Adrenal gland (tissue), 5 donors: ENCODE data around the gene AGPAT3.

Source experiments
- CTCF ChIP-seq, 6 experiments: fragments of 450-650 bp in 4 of 6; fragments of 200-600 bp in 2 of 6; sonication (generic) in 1 of 6; IDR thresholded peaks; 1 replicate in 5 of 6; 2 replicates in 1 of 6; pipeline versions ENCODE4 v1.5.1 to v1.8.0; 2016 to 2021; ENCODE audit warnings: antibody characterized with exemption in 6 of 6, mild to moderate bottlenecking in 2 of 6, moderate library complexity in 1 of 6
- POLR2A ChIP-seq, 2 donors: fragments of 450-650 bp; IDR thresholded peaks; one replicate each; pipeline ENCODE4 v1.6.1; 2017; ENCODE audit warnings: antibody characterized with exemption in 2 of 2, mild to moderate bottlenecking in 2 of 2, moderate library complexity in 1 of 2
- donor health status: DM: no; HTN: no; CAD: no.

GRCh38 chr21:44018127-44018526, 153.1 kb downstream of the AGPAT3 start:
- TF ChIP-seq CTCF (IDR thresholded peaks at IDR 0.05) = no peak
- no peak for TF ChIP-seq POLR2A (IDR thresholded peaks at IDR 0.05)
